GM20000 (cell line): Measurements from ENCODE around the gene SLX4IP.

ENCODE experiments used
- DNase-seq: peaks from one replicate; pipeline ENCODE4 v3.0.0; 2012; ENCODE audit warnings: low spot score
- TF ChIP-seq, protein P1 (sequence below): IDR thresholded peaks from 2 replicates; pipeline ENCODE4 v1.5.1; 2012; ENCODE audit warnings: mild to moderate bottlenecking, control low read depth; ENCODE audit errors: extremely low read depth, missing control alignments

SLX4IP gene

DNA sequence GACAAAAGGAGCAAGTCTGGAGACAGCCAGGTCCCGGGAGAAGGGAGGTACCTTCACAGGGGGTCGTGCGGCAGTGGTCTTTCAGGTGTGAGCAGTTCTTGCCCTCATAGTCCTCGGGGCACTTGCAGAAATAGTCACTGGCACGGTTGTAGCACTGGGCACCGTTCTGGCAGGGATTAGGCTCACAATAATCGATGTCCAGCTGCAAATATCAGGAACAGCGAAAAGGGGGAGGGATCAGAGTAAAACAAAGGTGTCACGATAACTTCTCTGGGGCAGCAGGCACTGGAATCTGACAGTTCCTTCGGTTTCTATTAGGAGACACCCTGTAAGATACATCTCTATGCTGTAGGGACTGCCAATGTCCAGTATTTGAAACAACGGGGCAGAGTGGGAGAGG is 212.8 kb downstream of the SLX4IP start:
- TF ChIP-seq, protein P1, sequence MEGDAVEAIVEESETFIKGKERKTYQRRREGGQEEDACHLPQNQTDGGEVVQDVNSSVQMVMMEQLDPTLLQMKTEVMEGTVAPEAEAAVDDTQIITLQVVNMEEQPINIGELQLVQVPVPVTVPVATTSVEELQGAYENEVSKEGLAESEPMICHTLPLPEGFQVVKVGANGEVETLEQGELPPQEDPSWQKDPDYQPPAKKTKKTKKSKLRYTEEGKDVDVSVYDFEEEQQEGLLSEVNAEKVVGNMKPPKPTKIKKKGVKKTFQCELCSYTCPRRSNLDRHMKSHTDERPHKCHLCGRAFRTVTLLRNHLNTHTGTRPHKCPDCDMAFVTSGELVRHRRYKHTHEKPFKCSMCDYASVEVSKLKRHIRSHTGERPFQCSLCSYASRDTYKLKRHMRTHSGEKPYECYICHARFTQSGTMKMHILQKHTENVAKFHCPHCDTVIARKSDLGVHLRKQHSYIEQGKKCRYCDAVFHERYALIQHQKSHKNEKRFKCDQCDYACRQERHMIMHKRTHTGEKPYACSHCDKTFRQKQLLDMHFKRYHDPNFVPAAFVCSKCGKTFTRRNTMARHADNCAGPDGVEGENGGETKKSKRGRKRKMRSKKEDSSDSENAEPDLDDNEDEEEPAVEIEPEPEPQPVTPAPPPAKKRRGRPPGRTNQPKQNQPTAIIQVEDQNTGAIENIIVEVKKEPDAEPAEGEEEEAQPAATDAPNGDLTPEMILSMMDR: no peak
- DNase-seq: no peak

DNA sequence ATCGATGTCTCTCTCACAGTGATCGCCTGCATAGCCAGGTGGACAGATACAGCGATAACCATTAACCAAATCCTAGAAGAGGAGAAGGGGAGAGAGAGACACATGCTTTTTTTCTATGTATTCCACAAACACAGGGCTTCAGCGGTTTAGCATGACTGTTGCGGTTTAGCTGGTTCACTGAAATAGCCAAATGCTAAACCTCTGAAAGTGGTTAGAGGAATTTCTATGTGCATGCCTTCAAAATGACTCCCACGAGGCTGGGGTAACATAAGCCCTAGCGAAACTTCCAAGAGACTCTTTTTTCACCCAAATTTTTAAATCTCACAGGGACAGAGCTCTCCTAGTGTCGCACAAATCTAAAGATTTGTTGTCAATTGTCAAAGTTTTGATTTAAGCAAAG is 213.5 kb downstream of the SLX4IP start:
- DNase-seq: no peak
- TF ChIP-seq, protein P1: no peak

DNA sequence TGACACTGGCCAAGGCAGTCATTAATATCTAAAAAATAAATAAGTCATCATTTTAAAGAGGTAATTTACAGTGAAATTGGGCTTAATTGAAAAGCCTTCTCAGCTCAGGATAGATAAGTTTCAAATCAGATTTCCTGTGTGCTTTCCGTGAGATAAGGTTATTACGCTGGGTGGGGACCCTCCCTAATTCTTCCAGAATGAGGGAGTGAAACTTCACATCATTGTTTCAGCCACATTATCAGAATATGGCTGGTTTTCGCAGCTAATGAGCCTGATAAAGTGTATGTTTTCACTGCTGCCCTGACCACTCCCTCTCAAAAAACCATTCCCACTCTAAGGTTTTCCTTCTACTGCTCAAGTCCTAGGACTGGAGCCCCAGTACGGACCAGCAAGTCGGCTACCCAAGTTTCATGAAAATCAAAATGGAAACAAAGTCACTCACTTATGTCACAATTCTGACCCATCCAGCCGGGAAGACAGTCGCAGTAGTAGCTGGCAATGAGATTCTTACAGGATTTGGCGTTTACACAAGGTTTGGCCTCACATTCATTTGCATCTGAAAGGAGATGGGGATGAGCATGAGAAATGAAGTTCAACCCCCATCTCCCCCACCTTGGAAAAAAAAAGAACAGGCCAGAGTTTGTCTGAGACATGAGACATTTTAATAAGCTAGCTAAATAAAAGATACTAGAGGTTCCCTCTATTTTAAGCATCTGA is 214.1 kb downstream of the SLX4IP start:
- DNase-seq: no peak
- TF ChIP-seq, protein P1: no peak

DNA sequence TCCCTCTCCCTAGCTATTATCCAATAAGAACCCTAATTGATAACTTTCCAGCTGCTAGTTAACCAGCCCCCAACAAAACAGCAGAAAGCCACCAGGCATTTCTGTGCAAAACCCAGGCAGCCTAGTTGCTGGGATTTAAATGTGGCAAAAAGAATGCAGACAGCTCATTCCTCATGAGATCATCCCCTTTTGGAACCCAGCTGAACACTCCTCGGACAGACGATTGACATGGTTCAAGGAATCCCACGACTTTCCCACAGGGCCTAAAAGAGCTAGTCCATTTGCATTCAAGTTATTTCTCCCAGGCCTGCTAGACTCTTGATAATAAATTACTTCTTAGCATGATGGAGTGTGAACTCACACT is 214.7 kb downstream of the SLX4IP start:
- no peak for DNase-seq

DNA sequence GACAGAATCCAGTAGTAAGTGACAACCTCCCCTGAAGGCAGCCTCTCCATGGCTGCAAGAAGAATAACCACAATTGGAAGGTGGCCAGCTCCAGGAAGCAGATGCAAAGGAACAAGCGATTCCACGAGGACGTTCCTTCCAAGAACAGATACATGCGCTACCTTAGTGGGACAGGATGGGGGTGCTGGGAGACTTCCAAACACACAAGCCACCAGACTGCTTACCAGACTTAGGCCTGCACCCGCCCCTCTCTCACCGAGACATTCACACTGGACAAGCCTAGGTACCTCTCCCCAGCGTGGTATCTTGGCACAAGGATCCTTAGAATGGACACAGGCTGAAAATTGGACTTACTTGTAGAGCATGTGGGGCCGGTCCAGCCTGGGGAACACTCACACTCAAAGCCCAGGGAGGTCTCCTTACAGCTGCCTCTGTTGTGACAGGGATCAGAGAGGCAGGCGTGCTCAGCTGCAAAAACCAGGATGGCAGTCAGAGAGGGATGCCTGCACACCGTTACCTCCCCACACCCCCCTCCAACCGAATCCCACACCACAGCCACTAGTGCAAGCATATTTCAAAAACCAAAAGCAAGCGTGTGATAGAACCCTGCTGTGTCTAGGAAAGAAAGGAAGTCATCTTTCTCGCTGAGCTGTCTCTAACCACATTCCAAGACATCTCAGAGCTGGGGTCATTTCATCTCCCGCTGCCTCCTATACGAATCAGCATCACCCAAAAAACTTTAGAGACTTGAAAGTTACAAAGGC is 216.3 kb downstream of the SLX4IP start:
- DNase-seq: no peak
- TF ChIP-seq, protein P1: no peak

More for the DNA sequence above, 214.7 kb downstream of the SLX4IP start:
- TF ChIP-seq, protein P1: no peak

DNA sequence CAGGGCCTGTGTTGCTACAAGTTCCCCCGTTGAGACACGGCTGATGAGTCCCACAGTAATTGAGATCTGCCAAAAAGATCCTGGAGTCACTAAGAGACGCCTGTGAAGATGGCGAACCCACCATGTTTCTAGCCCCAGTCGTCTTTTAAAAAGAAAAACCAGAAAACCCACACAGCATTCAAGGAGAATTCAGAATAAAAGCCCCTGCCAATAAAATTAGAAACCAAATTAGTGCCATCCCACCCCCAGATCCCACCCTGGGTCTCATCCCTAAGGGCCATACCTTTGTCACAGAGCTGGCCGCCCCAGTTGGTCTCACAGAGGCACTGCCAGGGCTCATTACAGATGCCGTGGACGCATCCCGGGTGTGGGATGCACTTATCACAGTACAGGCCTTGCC is 217.1 kb downstream of the SLX4IP start:
- TF ChIP-seq, protein P1: no peak
- DNase-seq: no peak

DNA sequence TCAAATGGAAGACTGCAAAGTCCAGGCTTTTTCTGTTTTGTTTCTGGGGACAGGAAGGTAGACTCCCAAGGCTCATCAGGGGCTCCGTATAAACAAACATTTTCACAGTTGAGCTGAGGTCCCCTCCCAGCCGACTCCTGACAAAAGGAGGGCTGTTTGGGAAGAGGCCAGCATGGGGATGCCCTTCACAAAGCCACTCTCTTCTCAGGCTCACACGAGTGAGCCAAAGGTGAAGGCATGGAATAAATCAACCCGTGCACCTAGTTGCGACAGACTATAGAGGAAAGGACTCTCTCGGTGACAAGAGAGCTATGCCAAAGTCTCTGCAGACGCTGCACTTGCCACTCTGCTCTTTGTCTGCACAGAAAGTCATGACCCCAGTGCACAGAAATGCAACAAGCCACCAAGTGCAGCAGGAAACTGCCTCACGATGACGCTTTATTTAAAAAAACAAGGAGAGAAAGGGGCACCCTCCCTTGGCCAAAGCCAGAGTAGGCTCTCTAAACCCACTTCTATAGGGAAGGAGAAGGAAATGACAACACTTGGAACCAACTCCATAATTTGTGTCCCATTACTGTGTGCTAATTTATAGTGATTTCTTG is 217.7 kb downstream of the SLX4IP start:
- no peak for DNase-seq
- TF ChIP-seq, protein P1: no peak
